ENCODE data around the gene HEATR1.
A peak's percentile ranks its signal among the peaks of the same experiment; 100 is the strongest.
"Not testable (repeated sequence)": the region's sequence is repeated elsewhere in the genome, so short reads cannot be mapped to it uniquely, and the experiment has no call there.

The HEATR1 gene

DNA sequence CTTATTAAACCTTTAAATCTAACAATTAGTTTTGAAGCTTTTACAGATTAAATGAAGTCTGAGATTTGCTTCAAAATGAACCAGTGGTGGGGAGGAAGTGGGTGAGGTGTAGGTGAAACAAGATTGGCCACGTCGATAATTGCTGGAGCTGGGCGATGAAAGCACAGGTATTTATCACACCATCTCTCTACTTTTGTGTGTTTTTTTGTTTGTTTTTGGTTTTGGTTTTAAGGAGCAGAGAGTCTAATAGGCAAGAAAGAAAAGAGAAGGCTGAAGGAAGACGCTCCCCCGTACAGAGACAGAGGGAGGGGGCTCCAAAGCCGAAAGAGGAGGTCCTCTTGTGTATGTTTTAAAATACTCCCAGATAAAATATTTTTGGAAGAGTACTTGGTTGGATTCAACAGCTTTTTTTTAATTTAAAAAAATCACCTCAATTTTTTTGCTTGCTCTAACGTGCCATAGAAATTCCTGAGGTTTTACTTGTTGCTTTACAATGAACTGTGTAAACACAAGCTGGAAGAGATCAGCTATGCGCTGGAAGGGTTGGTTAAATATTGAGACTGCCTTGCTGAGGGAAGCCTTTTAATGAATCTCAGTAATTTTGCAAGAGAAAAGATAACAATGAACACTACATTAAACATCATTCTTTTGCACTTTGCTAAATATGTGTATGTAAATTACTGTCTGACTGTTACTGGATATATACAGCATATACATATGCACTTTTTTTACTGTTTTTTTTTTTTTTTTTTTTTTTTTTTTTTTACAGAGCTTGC is 87.2 kb downstream of the HEATR1 start:
- Mint-ChIP-seq H3K4me3 (peak overlapping the region; percentile 27), H3K9me3 (no peaks in the 10 kb centered on the region), H3K4me1 (peaks cover 8% of the 10 kb centered on the region), H3K27ac (no peak overlapping the region), H3K27me3 (no peaks in the 10 kb centered on the region), H3K36me3 (ENCODE audit: low read depth) (no peaks in the 10 kb centered on the region)
- no peak for ATAC-seq
- no peak for DNase-seq

DNA sequence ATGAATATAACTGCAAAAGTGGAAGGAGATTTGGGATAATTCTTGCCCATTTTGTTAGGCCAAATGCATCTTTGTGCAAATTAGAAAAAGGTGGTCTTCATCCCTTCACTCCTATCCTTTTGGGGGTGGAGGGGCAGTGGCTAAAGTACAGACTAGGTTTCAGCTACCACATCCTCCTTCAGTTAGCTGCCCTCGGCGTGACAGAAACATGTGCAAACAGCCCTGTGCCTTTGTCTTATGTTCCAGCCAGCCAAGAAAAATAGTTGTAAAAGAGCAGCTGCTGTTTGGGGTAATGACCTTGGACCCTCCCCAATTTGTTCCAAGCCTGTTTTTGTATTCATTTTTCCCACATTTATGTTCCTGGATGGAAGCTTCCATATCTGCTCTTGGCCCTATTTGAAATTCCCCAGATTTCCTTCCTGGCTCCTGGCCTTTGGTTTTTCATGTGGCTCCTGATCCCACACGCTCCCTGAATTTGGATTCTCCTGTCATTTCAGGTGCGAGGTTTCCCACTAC is 88.8 kb downstream of the HEATR1 start:
- no peak overlapping the region for H3K27ac Mint-ChIP-seq
- H3K4me3 Mint-ChIP-seq, result no peak overlapping the region
- DNase-seq, result no peak
- H3K36me3 Mint-ChIP-seq (ENCODE audit: low read depth), result no peaks in the 10 kb centered on the region
- no peak for ATAC-seq
- H3K9me3 Mint-ChIP-seq, result no peaks in the 10 kb centered on the region
- H3K4me1 Mint-ChIP-seq, result peaks cover 8% of the 10 kb centered on the region
- no peaks in the 10 kb centered on the region for H3K27me3 Mint-ChIP-seq

GRCh38 chr1:236514703-236515442 is 89.4 kb downstream of the HEATR1 start:
- Mint-ChIP-seq H3K36me3 (ENCODE audit: low read depth) (no peaks in the 10 kb centered on the region), H3K4me3 (no peak overlapping the region), H3K27ac (no peak overlapping the region), H3K9me3 (no peaks in the 10 kb centered on the region), H3K4me1 (peaks cover 8% of the 10 kb centered on the region), H3K27me3 (no peaks in the 10 kb centered on the region)
- no peak for ATAC-seq
- DNase-seq, result no peak

DNA sequence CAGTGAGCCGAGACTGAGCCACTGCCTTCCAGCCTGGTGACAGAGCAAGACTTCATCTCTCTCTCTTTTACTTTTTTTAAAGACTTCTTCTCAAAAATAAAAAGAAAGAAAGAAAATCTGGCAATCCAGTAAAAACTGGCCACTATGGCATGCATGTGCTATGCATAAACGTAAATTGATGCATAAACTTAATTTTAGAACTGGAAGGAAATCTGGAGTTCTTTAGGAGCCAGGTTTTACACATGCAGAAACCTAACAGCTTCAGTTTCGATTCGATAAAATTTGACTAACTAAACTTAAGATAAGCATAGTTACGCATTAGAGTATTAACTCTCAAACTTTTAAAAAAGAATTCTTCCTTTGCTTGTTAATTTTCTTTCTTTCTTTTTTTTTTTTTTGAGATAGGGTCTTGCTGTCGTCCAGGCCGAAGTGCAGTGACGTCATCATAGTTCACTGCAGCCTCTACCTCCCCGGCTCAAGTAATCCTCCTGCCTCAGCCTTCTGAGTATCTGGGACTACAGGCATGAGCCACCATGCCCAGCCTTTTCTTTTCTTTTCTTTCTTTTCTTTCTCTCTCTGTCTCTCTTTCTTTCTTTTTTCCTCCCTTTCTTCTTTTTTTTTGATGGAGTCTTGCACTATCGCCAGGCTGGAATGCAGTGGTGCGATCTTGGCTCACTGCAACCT is 92.4 kb downstream of the HEATR1 start:
- ATAC-seq (no peak), DNase-seq (no peak)
- Mint-ChIP-seq H3K36me3 (ENCODE audit: low read depth) (no peaks in the 10 kb centered on the region), H3K27me3 (peaks cover 3% of the 10 kb centered on the region), H3K9me3 (no peaks in the 10 kb centered on the region), H3K4me1 (peaks cover 13% of the 10 kb centered on the region), H3K4me3 (no peak overlapping the region), H3K27ac (no peak overlapping the region)

DNA sequence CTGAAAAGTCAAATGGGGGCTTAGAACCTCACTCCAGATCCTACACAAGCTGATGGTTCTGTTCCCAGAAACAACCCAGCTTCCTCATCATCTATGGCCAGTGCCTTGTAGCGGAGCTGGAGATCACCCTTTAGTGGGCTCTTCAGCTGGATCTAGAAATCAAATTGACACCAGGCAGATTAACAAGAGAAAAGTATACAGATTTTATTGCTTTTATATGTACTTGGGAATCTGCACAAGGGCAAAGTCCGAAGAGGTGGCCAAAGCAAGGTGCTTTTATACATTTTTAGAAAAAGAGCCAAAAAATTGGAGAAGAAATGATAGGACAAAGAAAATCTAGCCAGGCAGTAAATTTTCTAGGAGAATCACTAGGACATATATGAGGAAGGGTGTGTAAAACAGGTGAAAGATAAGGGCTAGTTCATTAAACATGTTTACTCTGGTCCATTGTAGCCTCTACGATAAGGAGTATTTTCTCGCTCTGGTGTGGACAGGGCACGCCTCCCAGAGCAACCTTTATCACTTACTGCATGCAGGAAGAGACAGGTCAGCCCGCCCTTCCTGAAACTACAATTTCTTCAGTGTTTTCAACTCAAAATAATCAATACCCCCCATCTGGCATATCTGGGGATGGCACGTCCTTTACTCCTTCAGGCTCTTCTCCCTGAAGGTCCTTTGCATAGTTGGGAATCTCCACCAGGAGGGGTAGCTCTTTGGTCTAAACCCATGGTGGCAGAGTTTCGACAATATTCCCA is 94.5 kb downstream of the HEATR1 start:
- Mint-ChIP-seq H3K9me3 (no peaks in the 10 kb centered on the region), H3K4me3 (no peak overlapping the region), H3K27me3 (peaks cover 3% of the 10 kb centered on the region), H3K4me1 (peaks cover 7% of the 10 kb centered on the region), H3K27ac (no peak overlapping the region), H3K36me3 (ENCODE audit: low read depth) (no peaks in the 10 kb centered on the region)
- no peak for DNase-seq
- no peak for ATAC-seq

- DNase-seq, result no peak
- ATAC-seq, result no peak
- Mint-ChIP-seq H3K4me1 (peaks cover 7% of the 10 kb centered on the region), H3K27me3 (peaks cover 3% of the 10 kb centered on the region), H3K36me3 (ENCODE audit: low read depth) (no peaks in the 10 kb centered on the region), H3K27ac (no peak overlapping the region), H3K9me3 (no peaks in the 10 kb centered on the region), H3K4me3 (no peak overlapping the region)
Observed at GRCh38 chr1:236509203-236509602, 95.1 kb downstream of the HEATR1 start.

DNA sequence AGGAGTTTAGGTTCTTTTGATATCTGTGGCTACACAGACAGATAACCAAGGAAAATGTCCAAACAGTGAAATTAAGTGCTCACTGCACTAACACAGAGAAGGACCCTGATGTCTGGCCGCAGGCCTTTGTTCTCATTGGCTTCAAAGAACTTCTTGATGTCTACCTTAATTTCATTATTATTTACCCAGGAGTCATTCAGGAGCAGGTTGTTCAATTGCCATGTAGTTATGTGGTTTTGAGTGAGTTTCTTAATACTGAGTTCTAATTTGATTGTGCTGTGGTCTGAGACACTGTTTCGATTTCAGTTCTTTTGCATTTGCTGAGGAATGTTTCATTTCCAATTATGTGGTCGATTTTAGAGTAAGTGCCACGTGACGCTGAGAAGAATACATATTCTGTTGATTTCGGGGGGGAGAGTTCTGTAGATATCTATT is 95.7 kb downstream of the HEATR1 start:
- Mint-ChIP-seq H3K27ac (no peak overlapping the region), H3K27me3 (peaks cover 3% of the 10 kb centered on the region), H3K9me3 (no peaks in the 10 kb centered on the region), H3K36me3 (ENCODE audit: low read depth) (no peaks in the 10 kb centered on the region), H3K4me1 (peaks cover 7% of the 10 kb centered on the region), H3K4me3 (no peak overlapping the region)
- no peak for DNase-seq
- peak; percentile 15 for ATAC-seq

DNA sequence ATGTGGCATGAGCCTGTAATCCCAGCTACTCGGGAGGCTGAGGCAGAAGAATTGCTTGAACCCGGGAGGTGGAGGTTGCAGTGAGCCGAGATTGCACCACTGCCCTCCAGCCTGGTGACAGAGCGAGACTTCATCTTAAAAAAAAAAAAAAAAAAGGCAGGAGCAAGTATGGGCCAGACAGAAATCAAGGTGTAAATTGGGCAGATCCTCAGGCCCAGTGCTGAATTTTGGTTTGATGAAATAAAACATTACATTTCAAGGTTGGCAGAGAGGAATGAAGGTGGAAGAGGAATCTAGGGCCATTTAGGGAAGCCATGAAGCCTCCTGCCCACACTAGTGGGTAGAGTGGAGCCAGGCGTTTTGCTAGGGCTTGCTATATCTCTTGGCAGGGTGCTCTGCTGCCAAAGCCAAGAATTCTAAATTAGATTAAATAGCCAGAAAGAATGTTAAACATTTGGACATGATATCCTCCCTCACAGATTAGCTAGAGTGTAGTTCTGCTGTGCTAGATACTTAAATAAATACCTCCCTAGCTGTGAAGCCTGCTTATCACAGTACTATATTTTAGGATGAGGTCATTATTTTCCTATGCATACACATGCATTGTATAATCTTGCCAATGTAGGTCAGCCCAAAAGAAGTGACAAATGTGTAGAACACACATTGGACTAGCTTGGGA is 97.2 kb downstream of the HEATR1 start:
- Mint-ChIP-seq H3K4me3 (no peak overlapping the region), H3K27me3 (peaks cover 3% of the 10 kb centered on the region), H3K27ac (no peak overlapping the region), H3K9me3 (no peaks in the 10 kb centered on the region), H3K36me3 (ENCODE audit: low read depth) (no peaks in the 10 kb centered on the region), H3K4me1 (peaks cover 16% of the 10 kb centered on the region)
- no peak for DNase-seq
- ATAC-seq, result no peak

GRCh38 chr1:236504338-236504737 is 100.0 kb downstream of the HEATR1 start:
- not testable (repeated sequence) for H3K27me3 Mint-ChIP-seq; ATAC-seq; H3K27ac Mint-ChIP-seq; H3K9me3 Mint-ChIP-seq; H3K36me3 Mint-ChIP-seq (ENCODE audit: low read depth); H3K4me3 Mint-ChIP-seq; DNase-seq
- H3K4me1 Mint-ChIP-seq, result peaks cover 16% of the 10 kb centered on the region

GRCh38 chr1:236502972-236503639 is 101.2 kb downstream of the HEATR1 start:
- ATAC-seq (no peak), DNase-seq (peak; percentile 13)
- Mint-ChIP-seq H3K9me3 (no peaks in the 10 kb centered on the region), H3K36me3 (ENCODE audit: low read depth) (no peaks in the 10 kb centered on the region), H3K4me1 (peaks cover 9% of the 10 kb centered on the region), H3K27ac (no peak overlapping the region), H3K4me3 (peak overlapping the region; percentile 38), H3K27me3 (no peaks in the 10 kb centered on the region)

DNA sequence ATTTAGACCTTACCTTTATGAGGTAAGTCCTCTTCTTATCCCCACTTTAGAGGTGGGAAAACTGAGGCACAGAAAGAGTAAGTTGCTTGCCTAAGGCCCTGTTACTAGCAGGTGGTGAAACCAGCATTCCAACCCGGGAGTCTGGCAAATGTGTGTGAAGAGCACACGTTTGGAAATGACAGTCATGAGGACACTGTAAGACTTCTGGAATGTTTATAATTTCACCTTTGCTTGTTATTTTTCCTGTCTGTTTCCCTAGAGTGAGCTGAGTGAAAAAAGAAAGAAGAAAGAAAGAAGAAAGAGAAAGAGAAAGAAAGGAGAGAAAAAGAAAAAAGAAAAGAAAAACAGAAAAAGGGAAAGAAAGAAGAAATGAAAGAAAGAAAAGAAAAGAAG is 101.7 kb downstream of the HEATR1 start:
- no peak for DNase-seq
- no peak overlapping the region for H3K27ac Mint-ChIP-seq
- no peaks in the 10 kb centered on the region for H3K9me3 Mint-ChIP-seq
- H3K4me3 Mint-ChIP-seq, result peak overlapping the region; percentile 38
- no peak for ATAC-seq
- H3K27me3 Mint-ChIP-seq, result no peaks in the 10 kb centered on the region
- no peaks in the 10 kb centered on the region for H3K36me3 Mint-ChIP-seq (ENCODE audit: low read depth)
- peaks cover 9% of the 10 kb centered on the region for H3K4me1 Mint-ChIP-seq

- Mint-ChIP-seq H3K9me3 (no peaks in the 10 kb centered on the region), H3K4me3 (no peak overlapping the region), H3K36me3 (ENCODE audit: low read depth) (no peaks in the 10 kb centered on the region), H3K27ac (no peak overlapping the region), H3K4me1 (peaks cover 9% of the 10 kb centered on the region), H3K27me3 (peaks cover 4% of the 10 kb centered on the region)
- DNase-seq, result no peak
- ATAC-seq, result no peak
Observed at GRCh38 chr1:236501093-236501492, 103.2 kb downstream of the HEATR1 start.
